ENCODE data around the gene HSD17B3. TPM values are rescaled to one million over a fixed set of nuclear protein-coding genes. Genes with fewer than 3 reads are reported as not detected.

The HSD17B3 gene
- total and polyA plus RNA-seq, 2 experiments from 2014 or later: not detected

- Histone ChIP-seq H3K4me3 (no peak overlapping the region), H4K20me1 (replicated peaks; ENCODE audit: insufficient read depth) (no peaks in the 10 kb centered on the region), H3K27ac (ENCODE audit: low read depth) (no peak overlapping the region), H3K9me2 (ENCODE audit: insufficient read depth) (peaks cover 15% of the 10 kb centered on the region), H3F3A (replicated peaks; ENCODE audit: low read depth) (no peaks in the 10 kb centered on the region), H3K36me3 (ENCODE audit: insufficient read depth) (no peaks in the 10 kb centered on the region), H3K4me1 (ENCODE audit: insufficient read depth) (peaks cover 6% of the 10 kb centered on the region; the same call in 1 of the 2 replicates), H3K27me3 (ENCODE audit: insufficient read depth) (no peaks in the 10 kb centered on the region), H2AFZ (no peak overlapping the region), H3K4me2 (no peak overlapping the region), H3K79me2 (replicated peaks; ENCODE audit: insufficient read depth) (no peaks in the 10 kb centered on the region)
- DNase-seq (ENCODE audit: low spot score) (no peak), ATAC-seq (no peak)
- TF ChIP-seq ZNF331 (CRISPR knock-in tag; IDR thresholded peaks at IDR 0.05; ENCODE audit: low read depth) (no peak), NANOG (IDR thresholded peaks at IDR 0.05; ENCODE audit: borderline replicate concordance) (no peak), ZNF114 (CRISPR knock-in tag; IDR thresholded peaks at IDR 0.05) (no peak), ZNF462 (CRISPR knock-in tag; IDR thresholded peaks at IDR 0.05) (no peak), EZH2 (IDR thresholded peaks at IDR 0.05; ENCODE audit: low read depth, unreplicated experiment) (no peak), STAT1 (IDR thresholded peaks at IDR 0.05; ENCODE audit: unreplicated experiment) (no peak), POLR2AphosphoS5 (IDR thresholded peaks at IDR 0.05; ENCODE audit: low read depth) (no peak), CTCF (conservative IDR thresholded peaks at IDR 0.05; ENCODE audit: low read depth in 2 of 2) (no peak), CREB1 (CRISPR knock-in tag; IDR thresholded peaks at IDR 0.05; ENCODE audit: low read depth) (no peak), REST (IDR thresholded peaks at IDR 0.05; ENCODE audit: unreplicated experiment) (no peak), EZH2phosphoT487 (IDR thresholded peaks at IDR 0.05; ENCODE audit: unreplicated experiment) (no peak), ETS1 (IDR thresholded peaks at IDR 0.05) (no peak), JUNB (IDR thresholded peaks at IDR 0.05; ENCODE audit: unreplicated experiment) (no peak)
- H3K36me3 Mint-ChIP-seq (ENCODE audit: low read depth): peaks cover 14% of the 10 kb centered on the region
- H3K4me1 Mint-ChIP-seq: peaks cover 2% of the 10 kb centered on the region; the same call in 2 of the 3 replicates
- H3K27me3 Mint-ChIP-seq (ENCODE audit: insufficient read depth, low read depth, poor library complexity): peaks cover 6% of the 10 kb centered on the region
- peaks cover 24% of the 10 kb centered on the region for H3K9me3 Mint-ChIP-seq
- no peak overlapping the region for H3K4me3 Mint-ChIP-seq
- H3K27ac Mint-ChIP-seq: no peak overlapping the region
Measured at GRCh38 chr9:96195541-96195940, 106.4 kb downstream of the HSD17B3 start.

Measured in GM23338 (cell line).